Measurements from ENCODE around the gene SVOPL. TPM values are rescaled to one million over a fixed set of nuclear protein-coding genes. Genes with fewer than 3 reads are reported as not detected.

SVOPL gene
- total and polyA plus RNA-seq, 11 donors: 0.15 TPM; not detected in 10

DNA sequence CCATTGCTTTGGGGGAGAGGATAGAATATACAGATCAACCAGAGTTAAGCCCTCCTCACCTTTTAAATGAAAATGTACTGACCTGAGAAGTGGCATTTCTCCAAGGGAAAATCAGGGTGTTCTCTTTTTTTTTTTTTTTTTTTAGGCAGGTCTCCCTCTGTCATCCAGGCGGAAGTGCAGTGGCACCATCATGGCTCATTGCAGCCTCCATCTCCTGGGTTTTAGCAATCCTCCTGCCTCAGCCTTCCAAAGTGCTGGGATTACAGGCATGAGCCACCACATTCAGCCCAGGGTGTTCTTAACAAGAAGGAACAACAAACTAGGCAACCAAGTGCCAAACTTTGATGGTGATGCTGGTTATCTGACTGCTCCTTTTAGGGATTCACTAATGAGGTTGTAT is 111.0 kb downstream of the SVOPL start:
- WGBS, 4 donors: 92 to 100% (median 100%) methylated on average over 1 of the region's 1 CpG
- intact Hi-C loops (cut with DNase I): no loop called here
- Histone ChIP-seq H3K27ac (no peak overlapping the region), H3K9me3 (no peaks in the 10 kb centered on the region), H3K36me3 (peaks cover 0 to 19% (median 6%) of the 10 kb centered on the region in 9 donors), H3K4me3 (no peak overlapping the region), H3K27me3 (no peaks in the 10 kb centered on the region), H3K4me1 (peaks cover 0 to 11% (median 0%) of the 10 kb centered on the region in 12 donors)
- ATAC-seq (no peak), DNase-seq (no peak)
- no peak for TF ChIP-seq POLR2A (IDR thresholded peaks at IDR 0.05)
- TF ChIP-seq, protein P1, sequence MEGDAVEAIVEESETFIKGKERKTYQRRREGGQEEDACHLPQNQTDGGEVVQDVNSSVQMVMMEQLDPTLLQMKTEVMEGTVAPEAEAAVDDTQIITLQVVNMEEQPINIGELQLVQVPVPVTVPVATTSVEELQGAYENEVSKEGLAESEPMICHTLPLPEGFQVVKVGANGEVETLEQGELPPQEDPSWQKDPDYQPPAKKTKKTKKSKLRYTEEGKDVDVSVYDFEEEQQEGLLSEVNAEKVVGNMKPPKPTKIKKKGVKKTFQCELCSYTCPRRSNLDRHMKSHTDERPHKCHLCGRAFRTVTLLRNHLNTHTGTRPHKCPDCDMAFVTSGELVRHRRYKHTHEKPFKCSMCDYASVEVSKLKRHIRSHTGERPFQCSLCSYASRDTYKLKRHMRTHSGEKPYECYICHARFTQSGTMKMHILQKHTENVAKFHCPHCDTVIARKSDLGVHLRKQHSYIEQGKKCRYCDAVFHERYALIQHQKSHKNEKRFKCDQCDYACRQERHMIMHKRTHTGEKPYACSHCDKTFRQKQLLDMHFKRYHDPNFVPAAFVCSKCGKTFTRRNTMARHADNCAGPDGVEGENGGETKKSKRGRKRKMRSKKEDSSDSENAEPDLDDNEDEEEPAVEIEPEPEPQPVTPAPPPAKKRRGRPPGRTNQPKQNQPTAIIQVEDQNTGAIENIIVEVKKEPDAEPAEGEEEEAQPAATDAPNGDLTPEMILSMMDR (IDR thresholded peaks at IDR 0.05): no peak

DNA sequence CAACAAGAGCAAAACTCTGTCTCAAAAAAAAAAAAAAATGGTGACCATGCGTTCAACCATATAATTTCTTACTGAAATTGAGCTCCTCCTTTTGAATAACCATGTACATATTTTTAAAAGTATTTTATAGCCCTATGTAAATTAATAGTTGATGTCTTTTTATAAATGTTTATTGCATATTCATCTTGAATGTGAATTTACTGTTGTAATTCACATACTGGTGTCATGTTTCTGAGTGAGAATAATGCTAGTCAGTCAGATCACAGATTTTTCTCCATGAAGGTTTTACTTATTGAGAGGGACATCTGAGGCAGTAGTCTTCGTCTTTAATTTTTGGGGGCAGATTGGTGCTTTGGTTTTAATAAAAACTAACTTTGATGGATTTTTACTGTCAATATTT is 112.2 kb downstream of the SVOPL start:
- no peak overlapping the region for H3K4me3 ChIP-seq
- DNase-seq (no peak), ATAC-seq (no peak)
- H3K27ac ChIP-seq: no peak overlapping the region
- 94 to 100% (median 97%) methylated on average over 2 of the region's 2 CpGs for WGBS, 4 donors
- H3K27me3 ChIP-seq: no peaks in the 10 kb centered on the region
- intact Hi-C loops (cut with DNase I): no loop called here
- TF ChIP-seq, protein P1 (IDR thresholded peaks at IDR 0.05): no peak
- TF ChIP-seq POLR2A (IDR thresholded peaks at IDR 0.05): no peak
- H3K9me3 ChIP-seq: no peaks in the 10 kb centered on the region
- H3K36me3 ChIP-seq: peaks cover 0 to 30% (median 17%) of the 10 kb centered on the region in 9 donors
- H3K4me1 ChIP-seq: peaks cover 0 to 11% (median 0%) of the 10 kb centered on the region in 12 donors

DNA sequence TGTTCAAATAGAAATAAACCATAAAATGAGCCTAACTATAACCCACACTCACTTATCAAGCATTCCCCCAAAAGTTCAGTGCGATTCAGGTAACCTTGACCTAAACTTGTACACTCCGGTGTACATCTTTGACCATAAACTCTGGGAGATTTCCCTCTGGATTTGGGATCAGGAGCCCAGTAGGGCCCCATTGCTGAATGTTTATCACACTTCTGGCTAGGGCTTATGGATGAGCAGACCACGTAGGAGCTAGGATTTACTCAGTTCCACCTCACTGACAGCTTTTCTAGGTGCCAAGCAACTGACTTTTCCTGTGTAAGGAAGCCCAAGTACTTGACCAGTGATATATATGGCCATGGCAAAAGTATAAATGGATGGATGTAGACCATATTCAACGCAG is 113.7 kb downstream of the SVOPL start:
- no peak for ATAC-seq
- intact Hi-C loops (cut with DNase I): no loop called here
- 93 to 95% (median 94%) methylated on average over 4 of the region's 4 CpGs for WGBS, 4 donors

DNA sequence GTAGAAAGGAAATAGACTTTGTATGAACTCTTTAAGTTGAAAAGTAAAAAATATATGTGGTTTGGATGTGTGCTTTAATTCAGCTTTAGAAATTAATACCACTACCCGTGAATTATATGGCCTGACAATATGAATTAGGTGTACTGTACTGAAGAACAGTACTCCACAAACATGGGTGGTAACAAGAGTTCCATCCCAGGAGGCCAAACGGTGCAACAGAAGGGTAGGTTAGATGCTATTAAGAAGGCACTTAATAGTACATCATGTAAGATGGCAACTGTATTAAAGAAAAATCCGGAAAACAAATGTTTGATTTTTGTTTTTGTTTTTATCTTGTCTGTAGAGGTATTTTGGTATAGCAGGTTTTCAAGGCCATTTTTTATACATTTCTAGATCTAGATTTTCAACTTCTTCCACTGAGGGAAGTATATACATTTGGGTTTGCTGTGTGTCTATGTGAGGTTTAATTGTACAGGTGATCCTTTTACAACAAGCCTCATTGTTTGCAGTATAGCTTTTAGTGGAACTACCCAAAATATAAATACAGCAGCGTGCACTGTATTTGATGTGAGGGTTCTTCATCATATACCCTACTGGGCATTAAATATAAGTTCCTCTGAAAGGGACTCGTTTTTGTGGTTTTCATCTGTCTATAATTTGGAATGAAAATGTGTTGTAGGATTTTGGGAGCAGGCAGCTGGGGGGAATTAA is 115.7 kb downstream of the SVOPL start:
- DNase-seq (no peak), ATAC-seq (no peak)
- WGBS, 4 donors: 81 to 92% (median 87%) methylated on average over 5 of the region's 5 CpGs
- Histone ChIP-seq H3K36me3 (peaks cover 0 to 66% (median 50%) of the 10 kb centered on the region in 9 donors), H3K27me3 (no peaks in the 10 kb centered on the region), H3K4me1 (peaks cover 0 to 11% (median 0%) of the 10 kb centered on the region in 12 donors), H3K4me3 (no peak overlapping the region), H3K27ac (no peak overlapping the region), H3K9me3 (no peaks in the 10 kb centered on the region)
- TF ChIP-seq, protein P1 (IDR thresholded peaks at IDR 0.05): no peak
- TF ChIP-seq POLR2A (IDR thresholded peaks at IDR 0.05): no peak
- intact Hi-C loops (cut with DNase I): no loop called here

More for the DNA sequence above, 113.7 kb downstream of the SVOPL start:
- TF ChIP-seq, protein P1 (IDR thresholded peaks at IDR 0.05): no peak
- TF ChIP-seq POLR2A (IDR thresholded peaks at IDR 0.05): no peak
- H3K36me3 ChIP-seq: peaks cover 0 to 45% (median 32%) of the 10 kb centered on the region in 9 donors
- no peak for DNase-seq
- peaks cover 0 to 11% (median 0%) of the 10 kb centered on the region in 12 donors for H3K4me1 ChIP-seq
- H3K4me3 ChIP-seq: no peak overlapping the region
- H3K27ac ChIP-seq: no peak overlapping the region
- H3K27me3 ChIP-seq: no peaks in the 10 kb centered on the region
- no peaks in the 10 kb centered on the region for H3K9me3 ChIP-seq

Measured in heart left ventricle (tissue), 16 donors.